Epidermal melanocyte (primary cell): ENCODE results near the gene TRIM31.

ENCODE experiments used
- DNase-seq: peaks from one replicate; pipeline ENCODE4 v3.0.0; 2011; ENCODE audit warnings: low spot score; ENCODE audit not compliant: insufficient read length

TRIM31 gene, protein sequence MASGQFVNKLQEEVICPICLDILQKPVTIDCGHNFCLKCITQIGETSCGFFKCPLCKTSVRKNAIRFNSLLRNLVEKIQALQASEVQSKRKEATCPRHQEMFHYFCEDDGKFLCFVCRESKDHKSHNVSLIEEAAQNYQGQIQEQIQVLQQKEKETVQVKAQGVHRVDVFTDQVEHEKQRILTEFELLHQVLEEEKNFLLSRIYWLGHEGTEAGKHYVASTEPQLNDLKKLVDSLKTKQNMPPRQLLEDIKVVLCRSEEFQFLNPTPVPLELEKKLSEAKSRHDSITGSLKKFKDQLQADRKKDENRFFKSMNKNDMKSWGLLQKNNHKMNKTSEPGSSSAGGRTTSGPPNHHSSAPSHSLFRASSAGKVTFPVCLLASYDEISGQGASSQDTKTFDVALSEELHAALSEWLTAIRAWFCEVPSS

DNA sequence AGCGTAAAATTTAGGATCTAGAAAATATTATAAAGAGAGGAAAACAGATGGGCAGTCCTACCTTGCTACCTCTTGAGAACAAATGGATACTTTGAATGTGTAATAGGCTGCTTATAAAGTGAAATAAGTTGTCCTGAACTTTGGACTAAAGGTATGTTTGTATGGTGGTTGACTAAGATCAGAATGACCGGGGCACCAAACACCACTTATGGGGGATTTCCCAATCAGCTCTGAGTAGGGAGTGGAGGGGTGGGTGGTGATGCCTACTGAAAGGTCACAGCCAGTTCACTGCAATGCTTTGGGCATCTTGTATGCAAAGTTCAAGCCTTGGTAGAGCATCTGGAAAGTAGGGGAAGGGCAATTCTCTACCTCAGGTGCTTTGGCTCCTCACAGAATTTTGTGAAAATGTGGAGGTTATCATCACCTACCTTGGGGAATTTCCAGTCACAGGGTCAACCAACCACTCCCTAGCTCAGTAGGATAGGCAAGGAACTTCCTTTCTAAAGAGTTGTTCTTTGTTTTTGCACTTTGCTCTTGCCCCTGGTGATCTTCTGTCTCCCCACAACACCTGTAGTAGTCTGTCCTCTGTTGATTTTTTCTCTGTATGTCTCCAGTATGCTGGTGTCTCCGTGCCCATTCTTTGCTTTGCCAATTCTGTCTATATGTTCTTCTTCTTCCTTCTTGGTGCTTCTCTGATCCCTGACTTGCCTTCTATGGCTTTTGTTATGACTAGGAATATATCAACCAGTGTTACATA is at the start of gene TRIM31:
Gene TRIM31 (minus strand): TSS at position 88 of the 757 bp plus-strand sequence. CDS start 285 bp downstream, outside the sequence.
- DNase-seq = no peak

DNA sequence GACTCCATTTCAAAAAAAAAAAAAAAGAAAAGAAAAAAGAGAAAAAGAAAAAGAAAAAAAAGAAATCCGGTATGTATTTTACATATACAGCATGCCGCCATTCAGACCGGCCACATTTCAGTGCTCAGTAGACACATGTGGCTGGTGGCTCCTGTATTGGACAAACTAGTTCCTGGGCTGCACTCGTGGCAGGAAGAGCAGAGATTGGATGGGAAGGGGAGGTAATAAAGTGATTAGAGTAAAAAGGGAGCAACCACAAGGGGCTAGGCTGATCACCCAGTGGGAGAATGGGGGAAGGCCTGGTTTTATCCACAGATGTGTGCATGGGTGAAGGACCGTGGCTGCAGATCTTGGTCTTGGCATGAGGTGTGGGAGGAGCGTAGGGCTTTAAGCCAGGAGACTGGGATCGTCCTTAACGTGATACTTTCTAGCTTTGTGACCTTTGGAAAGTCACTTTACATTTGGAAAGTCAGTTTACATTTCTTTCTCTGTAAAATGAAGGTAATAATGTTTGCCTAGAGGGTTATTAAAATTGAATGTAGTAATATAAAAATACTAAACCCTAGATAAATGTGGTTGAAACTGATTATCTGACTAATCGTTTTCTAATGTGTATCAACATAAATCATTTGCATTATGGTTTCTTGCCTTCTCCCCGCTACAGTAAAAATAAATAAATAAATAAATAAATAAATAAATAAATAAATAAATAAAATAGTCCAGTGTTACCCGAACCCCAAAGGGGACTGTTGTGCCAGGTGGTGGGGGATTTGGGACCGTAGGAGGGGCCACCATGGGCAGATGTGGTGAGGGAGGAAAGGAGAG is 49.6 kb upstream of the TRIM31 start:
- no peak for DNase-seq

DNA sequence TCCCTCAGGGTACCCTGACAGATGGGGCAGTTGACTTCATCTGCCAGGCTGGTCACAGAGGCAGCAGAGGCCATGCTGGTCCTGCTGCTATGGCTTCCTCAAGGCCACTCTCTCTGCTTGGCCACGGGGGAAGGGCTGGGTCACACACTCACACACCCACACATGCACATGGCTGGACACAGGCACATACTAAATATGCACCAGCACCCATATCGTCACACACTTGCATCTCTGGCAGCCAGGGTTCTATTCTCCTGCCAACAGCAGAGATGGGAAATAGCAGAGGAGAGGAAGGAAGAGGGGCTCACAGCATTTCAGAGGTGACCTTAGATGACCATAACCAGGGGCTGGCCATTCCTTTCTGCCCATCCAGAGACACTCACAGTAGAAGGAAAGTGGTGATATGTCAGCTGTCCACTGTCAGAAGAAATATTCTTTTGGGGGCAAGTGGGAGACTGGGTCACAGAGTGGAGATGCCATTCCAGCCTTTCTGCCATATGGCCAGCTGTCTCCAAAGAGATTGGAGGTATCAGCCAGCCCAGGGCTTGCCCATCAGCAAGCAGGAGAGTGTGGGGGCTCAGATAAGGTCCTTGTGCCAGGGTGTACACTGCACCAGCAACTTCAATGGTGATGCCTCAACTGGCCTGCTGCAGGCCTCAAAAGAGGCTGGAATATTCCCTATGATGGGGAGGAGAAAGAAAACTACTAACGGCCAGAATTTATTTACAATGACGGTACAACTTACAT is 48.1 kb upstream of the TRIM31 start, which contains the start of gene TRIM10:
Gene TRIM10 (minus strand): TSS at position 427 of the 747 bp plus-strand sequence. CDS start 353 bp downstream, at position 74.
- no peak for DNase-seq

DNA sequence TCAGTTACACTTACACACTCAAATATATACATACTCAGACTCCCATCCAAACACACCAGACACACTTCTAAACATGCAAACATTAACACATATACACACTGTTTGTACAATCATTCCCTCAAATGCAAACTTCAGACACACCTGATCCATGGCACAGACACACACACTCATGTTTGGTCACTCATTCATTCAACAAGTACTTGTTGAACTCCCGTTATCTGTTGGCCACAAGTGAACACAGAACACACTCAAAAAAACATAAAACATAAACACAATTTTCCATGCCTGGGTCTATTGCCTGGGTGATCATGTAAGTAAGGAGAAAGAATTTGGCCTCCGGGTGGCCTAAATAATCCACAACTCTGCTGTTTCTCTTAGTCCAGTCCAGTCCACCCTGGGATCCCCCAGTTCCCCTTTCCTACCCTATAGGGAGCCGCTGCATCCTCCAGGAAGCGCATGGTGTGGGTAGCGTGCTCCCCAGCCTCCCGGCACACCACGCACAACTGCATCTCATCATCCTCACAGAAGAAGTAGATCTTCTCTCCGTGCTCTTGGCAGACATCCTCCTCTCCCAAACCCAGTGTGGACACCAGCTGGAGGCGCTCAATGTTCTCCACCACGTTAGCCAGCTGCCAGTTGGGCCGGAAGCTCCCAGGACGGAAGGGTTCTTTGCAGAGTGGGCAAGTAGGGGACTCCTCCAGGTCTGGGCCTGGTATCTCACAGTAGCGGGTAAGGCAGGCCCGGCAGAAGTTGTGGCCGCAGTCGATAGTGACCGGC is 47.3 kb upstream of the TRIM31 start:
- no peak for DNase-seq

DNA sequence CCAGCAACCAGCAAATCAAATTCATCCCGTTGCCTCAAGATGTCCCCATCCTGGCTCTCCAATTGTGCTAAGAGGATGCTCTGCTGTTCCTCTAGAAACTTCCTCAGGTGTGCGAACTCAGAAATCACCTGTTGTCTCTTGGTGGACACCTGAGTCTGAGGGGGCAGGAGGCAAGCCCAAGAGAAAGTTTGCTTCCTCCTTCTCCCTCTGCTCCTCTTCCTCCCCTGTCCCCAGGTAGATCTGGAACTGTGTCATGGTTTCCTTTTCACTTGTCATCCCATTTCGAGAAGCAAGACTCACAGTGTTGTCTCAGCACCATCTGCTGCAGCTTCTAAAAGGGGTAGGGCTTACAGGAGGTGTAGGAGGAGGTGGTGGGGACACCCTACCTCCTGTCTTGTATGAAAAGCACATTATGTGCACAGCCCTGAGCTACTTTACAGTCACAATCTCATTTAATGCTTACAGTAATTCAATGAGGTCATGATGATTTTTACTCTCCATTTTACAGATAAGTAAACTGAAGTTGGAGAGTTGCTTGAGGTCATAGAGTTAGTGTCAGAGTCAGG is 45.7 kb upstream of the TRIM31 start:
- no peak for DNase-seq

DNA sequence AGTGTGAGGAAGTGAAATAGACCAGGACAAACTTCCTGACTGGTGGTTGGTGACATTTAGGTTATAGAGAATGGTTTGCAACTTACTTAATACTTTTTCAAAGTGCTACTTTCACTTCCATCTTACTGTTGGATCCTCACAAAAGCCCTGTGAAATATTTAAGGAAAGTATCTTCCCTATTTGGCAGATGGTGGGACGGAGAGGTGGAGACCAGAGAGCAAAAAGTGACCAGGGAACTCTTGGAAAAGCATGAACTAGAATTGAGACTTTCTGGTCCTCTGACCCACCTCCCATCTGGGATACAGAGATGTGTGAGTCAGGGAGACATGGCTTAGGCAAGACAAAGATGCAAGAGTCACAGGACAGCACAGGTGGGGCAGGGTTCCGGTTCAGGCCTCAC is 45.1 kb upstream of the TRIM31 start:
- no peak for DNase-seq

DNA sequence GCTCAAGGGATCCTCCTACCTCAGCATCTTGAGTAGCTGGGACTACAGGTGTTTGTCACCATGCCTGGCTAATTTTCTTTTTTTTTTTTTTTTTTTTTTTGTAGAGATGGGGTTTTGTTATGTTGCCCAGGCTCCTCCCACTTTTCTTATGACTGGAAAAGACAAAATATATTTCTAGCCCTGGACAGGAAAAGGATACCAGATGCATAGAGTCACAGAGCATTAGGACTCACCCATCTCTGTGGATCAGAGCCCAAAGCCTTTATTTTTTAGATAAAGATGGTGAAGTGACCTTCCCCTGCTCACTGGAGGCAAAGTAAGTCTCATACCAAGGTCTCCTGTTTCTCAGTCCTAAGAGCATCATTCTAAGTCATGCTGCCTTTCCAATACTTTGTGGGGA is 44.7 kb upstream of the TRIM31 start:
- no peak for DNase-seq

DNA sequence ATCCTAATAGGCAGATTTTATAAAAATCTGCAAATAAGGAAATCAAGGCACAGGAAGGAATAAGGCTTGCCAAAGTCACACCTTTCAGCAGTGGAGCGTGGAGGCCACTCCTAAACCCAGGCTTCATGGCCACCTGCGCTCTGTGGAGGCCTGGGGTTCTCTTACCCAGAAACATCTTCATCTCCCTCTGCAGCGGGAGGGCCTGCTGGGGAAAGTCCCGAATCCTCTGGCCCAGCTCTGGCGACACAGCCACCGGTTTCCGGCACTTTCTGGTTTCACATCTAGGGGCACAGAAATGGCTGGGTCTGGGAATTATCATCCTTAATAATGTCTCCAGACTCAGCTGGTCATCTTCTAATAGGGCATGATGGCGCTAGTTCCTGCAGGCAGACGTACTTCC is 43.9 kb upstream of the TRIM31 start:
- no peak for DNase-seq

DNA sequence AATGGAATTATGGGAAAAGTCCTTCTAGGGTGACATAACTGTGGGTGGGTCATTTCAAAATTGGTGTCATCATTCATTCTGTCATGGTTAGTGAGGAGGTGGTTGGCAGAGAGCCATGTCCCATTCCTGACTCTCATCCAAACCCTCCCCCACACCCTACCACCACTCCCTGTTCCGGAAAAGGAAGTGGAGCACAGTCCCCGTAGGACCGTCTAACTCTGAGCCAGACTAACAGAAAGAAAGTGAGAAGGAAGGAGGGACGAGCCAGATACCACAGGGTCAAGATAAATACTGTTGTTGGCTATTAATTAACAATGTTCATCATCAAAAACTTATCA is 43.3 kb upstream of the TRIM31 start:
- DNase-seq = no peak

DNA sequence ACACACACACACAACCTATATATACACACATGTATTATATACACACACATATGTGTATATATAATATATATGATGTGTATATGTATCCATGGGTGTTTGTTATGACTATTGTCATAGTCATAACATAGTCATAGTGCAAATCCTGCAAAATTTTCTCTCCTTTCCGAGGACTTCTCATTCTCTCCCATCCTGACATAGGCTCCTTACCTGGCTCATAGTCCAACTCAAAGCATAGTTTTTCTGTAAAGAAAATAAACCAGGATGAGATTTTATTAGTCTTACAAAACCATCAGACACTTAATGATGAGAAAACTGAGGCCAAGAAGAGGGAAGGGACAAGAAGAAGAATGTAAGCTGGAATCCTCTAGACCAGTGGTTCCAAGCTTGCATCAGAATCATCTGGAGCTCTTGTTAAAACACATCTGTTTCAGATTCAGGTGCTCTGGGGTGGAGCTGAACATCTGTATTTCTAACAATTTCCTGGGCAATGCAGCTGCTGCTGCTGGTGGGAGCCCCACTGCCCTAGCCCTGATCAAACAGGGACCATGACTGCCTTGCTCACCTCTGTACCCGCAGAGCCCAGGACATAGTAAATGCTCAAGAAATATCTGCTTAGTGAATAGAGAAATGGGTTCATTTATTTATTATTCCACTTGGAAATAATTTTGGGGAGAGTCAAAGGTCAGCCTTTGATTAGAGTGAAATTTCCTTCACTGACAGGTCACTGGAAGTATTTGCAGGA is 42.8 kb upstream of the TRIM31 start:
- DNase-seq = no peak

DNA sequence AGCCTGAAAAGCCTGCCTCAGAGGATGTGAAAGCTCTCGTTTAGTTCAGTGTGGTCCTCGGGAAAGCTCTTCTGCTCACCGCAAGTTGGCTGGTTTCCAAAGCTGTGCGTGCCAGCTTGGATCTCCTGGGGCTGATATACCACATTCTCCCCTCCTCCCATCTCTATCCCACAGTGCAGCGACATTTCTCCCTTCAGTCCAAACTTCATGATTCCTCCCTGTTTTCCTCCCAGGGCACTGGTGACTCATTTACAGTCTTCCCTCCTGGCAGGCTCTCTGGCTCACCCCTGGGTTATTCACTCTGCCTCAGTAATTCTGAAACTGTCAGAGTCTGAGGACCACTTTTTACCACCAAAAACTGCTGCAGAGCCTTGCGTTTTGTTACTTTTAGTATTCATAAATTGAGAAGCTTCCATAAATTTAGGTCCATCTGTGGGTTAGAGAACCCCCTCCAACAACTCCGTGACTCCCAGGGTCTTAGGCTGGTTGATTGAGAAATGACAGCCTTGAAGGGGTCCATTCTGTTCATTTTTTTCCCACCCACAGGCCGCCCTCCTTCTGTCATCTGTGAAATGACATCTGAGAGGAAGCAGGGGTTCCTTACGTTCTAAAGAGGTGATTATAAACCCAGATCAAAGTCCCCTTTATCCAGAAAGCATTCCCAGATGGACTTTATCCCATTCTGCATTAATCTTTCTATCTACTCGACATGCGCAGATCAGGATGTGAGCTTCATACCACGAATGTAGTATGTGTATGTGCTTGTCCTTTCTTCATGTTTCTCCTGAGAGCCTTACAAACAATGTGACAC is 42.0 kb upstream of the TRIM31 start:
- no peak for DNase-seq

DNA sequence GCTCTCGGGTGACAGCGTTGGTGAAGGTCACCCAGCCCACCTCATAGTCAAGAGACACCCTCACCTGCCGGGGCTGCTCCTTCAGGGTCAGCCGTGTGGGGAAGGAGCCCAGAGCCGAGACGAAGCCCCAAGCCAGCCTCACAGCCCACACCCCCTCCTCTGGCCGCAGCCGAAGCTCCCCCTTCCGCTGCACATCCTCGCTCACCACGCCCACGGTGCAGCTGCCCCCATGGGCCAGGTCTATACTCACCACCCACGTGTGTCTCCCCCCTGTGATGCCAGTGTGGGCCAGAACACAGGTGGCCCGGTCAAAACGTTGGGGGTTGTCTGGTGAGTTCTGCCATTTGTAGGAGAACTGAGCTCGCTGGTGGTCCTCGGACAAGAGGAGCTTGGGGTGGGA is 41.2 kb upstream of the TRIM31 start:
- no peak for DNase-seq

DNA sequence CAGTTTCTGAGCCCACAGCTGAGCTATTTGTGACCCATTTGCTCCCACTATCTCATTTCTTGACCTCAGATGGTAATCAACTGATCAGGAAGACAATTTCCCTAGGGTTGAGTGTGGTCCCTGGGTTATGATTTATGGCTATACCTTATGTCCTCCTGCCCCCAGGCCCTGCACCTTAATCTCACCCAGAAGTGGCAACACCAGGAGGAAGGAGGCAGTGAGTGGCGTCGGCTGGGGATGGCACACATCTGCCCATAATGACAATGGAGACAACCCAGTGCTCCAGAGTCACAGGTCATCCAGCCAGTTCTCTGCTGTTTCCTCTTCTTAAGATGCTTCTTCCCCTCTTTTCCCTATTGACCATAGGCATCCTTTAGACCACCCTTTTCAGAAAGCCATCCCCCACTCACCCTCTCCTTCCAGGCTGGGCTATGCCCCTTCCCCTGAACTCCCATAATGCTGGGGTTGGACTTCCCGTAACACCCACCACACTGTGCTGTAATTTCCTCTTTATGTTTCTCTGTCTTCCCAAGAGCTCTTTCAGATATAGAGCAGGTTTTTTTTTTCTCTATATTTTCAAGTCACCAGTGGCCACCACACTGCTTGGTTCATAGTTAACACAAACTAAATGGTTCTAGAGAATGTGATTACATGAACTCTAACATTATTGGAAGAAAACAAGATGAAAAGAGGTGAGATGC is 40.2 kb upstream of the TRIM31 start:
- no peak for DNase-seq

DNA sequence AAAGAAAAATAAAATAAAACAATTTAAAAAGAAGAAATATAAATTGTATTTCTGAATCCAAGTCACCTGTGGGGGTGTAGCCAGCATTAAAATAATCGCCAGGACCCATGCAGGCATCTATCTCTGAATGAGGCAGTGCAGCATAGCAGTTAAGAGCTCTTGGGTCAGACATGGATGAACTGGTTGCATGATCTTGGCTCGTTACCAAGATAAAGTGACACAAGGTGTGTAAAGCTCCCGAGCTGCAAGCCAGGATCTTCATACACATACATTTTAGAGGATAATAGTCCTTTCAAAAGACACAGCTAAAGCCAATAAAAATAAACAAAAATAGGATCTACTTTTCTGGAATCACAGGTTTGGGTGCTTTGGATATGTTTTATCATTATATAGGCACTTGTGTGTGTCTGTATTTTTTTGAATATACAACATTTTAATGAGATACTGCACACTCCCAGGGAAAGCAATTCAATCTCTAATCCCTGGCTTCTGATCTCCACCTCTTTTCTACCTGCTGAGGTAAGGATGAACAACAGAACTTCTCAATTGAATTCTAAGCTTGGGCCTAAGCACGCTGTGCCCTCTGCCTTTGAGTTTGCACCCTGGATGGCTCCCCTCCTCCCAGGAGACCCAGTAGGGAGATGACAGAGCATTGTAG is 39.3 kb upstream of the TRIM31 start:
- DNase-seq = no peak

DNA sequence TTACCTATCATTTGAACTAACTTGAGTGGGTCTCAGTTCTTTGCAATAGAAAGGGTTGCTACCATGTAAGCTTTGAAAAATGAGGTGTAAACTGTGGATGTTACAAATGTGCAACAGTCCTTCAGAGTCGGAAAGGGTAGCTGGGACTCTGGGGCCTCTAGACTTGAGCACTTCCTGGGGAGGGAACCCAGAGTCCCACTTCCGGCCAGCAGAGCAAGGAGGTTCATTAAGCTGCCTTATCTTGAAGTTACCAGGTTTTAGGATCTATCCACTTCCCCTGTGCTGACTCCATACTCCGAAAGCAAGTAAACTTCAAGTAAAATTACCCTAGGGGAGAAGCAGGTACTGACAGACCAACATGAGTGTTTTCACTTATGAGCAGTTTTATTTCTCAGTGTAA is 38.7 kb upstream of the TRIM31 start:
- no peak for DNase-seq

DNA sequence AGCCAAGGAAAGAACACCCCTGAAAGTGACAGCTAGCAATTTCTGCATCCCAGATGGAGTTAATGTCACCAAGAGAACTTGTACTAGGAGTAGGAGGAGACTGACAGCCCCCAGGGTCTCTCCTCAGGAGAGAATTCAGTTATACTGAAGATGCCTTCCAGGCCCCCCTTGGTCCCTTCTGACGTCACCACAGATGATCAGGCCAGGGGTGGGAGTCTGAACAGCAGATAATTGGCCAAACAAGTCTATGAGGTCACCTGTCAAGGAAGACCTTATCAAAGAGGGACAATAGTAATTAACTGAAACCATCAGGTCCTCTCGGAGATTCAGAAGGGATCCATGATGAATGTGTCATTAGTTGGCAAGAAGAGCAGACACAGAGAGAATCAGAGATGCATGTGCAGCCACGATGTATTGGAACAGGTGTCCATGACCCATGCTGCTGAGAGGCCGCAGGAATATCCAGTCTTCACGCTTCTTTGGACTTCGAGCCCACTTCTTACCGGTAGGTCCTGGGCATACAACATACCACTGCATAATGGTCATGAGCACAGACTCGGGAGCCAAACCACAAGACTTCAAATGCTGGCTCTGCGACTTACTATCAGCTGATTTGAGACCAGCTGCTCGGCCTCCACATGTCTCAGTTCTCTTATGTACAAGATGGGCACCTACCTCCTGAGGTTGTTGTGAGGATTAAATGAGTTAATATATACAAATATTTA is 37.9 kb upstream of the TRIM31 start:
- DNase-seq = no peak
